Measurements from ENCODE around the gene CAPS. TPM values are rescaled to one million over a fixed set of nuclear protein-coding genes. Genes with fewer than 3 reads are reported as not detected.

CAPS gene
- total RNA-seq, 1 donor from 2014 or later: 7.0 TPM

DNA sequence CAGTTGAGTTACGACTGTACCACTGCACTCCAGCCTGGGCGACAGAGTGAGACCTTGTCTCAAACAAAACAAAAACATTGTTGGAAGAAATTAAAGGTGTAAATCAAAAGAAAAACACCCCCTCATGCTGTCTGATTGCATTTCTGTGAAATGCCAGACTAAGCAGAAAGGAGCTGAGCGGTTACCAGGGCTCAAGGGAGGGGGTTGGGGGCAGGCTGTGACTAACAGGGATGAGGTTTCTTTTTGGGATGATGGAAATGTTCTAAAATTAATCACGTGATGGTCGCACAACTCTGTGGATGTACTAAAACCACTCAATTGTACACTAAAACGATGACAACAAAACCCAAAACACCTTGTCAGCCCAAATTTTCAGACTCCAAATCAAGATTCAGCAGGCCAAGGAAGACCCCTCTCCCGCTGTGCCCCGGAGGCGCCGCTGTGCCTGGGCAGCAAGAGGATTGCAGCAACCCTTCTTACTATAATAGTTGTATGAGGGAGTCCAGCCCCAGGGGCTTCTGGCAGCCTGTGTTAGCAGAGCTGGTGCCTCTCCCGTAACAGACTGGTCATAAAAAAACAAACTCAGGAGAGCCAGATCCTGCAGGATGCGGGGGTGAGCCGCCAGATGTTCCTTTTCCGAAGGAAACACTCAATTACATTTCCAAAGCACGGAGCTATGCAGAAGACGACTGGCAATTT is 20.9 kb downstream of the CAPS start:
- DNase-seq: no peak

DNA sequence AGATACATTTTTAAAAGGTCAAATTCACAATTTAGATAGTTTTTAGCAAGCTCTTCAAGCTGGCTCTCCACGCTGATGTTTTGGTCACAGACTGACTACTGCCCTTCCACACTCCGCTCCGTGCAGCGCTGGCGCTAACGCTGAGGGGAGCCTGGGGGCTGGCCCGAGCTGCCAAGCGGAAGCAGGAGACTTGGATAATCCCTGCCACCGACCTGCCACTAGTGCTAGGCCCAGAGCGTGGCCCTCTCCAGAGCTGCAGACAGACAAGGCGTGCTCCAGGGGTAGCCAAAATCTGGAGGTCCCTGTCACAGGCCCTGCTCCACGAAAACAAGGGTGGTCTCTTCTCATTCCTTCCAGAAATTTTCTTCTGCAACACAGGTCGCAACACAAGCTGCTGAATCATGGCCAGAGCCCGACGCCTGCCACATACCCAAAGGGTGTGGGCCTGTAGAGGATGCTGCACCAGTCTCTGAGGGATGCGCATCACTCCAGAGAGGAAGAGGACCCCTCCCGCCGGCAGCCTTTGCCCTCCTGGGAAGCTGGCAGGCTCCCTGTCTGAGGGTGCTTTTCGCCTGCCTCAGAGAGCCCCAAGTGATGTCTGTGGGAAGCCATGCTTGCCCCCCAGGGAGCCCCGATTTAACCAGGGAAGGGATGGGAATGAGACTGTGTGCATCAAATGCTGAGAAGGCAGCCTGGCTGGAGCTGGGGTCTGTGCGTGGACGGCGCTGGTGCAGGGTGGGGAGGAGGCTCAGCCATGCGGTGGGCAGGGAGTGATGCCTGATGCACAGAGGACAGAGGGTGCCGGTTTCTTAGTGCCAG is 21.6 kb downstream of the CAPS start:
- no peak for DNase-seq

DNA sequence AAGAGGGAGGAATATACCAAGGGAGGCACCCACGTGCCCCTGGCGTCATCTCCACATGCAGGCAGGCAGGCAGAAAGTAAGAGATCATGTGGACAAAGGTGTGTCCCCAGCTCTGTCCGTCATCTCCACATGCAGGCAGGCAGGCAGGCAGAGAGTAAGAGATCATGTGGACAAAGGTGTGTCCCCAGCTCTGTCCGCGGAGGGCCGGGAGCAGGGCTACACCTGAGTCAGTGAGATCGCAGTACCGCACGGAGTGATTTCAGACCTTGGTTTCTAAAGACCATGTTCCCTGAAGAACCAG is 22.2 kb downstream of the CAPS start:
- DNase-seq: no peak

DNA sequence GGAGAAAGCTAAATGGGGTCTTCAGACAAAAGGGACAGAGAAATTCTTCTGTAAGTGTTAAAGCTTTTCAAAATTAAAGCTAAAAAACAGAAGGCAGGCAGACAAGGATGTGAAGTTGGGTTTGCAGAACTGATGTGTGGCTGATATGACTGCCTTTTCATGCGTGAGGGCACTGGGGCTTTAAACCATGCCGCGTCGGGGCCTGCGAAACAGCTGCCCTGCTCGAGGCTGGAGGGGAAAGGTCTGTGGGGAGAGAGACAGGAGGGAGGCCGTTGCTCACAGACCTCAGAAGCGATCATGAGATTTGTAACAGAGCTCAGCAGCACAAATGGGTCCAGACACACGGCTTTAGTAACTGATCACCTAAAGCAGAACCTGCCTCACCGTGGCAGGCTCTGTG is 23.5 kb downstream of the CAPS start:
- no peak for DNase-seq

DNA sequence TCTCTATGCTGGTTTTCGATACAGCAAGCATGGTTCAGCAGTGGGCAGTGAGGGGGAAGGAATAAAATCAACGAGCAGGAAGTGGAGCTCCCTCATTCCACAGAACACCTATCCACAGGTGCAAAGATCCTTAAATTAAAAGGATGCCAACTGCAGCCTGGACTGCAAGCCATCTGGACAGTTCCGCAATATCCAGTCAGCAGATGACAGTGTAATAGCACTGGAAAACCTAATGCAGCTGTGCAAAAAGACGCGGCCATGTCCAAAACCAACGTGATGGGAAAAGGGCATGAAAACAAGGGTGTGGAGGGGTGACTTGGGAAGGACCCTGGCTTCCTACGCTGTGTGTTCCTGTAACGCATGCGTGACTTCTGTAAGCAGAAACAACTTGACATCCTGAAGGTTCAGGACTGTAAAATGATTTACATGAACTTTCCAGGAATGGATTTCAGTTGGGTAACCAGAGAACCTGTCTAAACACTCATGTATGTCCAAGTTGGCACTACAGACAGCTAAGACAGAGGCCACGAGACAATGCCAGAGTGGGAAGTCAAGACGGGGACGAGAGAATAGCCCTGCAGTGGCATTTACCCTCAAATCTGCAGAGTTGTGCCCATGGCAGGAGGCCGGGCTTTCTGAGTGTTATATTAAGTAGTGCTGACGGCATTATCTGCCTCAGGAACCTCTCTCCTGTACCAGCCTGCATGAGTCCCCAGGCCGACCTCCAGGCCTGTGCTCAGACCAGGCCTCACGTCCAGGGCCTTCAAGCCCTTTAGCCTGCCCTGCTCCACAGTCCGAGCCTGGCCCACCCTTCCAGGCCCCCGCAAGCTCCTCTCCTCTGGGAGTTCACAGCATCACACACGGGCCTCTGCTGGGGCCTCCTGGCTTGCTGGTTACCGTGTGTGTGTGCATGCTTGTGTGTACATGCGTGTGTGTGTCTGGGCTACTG is 26.5 kb downstream of the CAPS start:
- DNase-seq: no peak

DNA sequence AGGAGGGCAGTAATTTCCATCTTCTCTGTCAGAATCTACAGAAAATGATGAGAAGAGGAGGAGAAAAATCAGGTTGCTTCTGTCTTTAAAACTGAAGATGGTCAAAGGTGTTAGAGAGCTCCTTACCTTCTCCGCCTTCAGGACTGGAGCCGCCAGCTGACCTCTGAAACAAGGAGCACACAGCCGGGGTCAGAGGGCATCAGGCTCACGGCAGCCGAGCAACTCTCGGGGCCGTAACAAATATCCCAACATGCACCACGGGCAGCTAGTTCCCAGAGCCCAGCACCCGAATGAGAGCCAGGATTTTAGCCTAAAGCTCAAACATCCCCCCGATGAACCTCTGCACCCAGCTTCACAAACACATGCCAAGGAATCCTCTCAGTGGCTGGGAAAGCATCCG is 27.6 kb downstream of the CAPS start:
- no peak for DNase-seq

DNA sequence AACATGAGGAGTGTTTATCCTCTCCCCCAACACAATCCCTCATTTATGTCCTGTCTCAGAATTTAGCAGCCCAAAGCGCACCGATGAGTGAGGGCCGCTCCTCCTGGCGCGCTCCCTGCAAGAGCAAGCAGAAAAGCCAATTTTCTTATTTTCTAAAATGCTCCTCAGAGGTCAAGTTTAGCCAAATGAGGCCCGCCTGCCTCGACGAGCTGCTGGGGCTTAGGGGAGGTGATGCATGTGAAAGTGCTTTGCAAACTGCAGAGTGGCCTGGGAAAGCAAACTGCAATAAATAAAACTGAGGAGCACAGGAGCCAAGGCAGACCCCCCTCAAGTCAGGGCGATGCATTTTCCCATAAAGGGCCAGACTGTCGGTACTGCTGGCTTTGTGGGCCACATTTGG is 29.0 kb downstream of the CAPS start:
- no peak for DNase-seq

DNA sequence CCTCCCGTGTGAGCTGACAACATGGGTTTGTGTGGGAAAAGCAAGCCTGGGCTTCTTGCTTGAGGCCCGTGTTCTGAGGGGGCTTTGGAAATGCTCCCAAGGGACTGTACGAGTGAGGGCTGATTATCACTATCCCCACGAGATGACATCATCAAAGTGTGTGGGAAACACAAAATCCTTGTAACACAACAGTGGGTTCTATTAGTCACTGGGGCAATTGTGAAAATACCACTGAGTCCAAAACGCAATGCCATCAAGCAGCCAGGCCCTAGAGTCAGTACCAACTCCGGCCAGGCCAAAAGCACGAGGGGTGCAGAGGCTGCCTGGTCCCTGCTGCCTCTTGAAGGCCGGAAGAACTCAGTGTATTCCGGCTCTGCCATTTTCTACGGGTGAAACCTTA is 29.6 kb downstream of the CAPS start:
- DNase-seq: no peak

DNA sequence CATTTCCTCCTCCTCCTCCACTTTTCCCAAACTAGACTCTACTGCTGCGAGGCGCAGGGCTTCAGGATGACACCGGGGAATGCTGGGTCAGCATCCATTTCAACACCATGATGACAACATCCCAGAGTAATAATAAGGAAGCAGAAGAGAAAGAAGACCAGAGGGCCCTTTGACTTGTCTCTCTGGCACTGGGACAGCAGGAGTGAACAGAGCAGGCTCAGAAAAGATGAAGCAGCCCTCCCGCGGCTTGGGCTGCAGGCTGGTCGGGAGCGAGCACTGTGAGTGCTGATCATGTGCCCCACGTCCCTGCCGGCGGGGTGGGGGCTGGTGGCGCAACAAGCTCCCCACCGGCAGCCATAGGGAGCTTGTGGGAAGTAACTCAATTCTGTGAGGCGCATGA is 33.4 kb downstream of the CAPS start:
- peak; percentile 64 for DNase-seq

DNA sequence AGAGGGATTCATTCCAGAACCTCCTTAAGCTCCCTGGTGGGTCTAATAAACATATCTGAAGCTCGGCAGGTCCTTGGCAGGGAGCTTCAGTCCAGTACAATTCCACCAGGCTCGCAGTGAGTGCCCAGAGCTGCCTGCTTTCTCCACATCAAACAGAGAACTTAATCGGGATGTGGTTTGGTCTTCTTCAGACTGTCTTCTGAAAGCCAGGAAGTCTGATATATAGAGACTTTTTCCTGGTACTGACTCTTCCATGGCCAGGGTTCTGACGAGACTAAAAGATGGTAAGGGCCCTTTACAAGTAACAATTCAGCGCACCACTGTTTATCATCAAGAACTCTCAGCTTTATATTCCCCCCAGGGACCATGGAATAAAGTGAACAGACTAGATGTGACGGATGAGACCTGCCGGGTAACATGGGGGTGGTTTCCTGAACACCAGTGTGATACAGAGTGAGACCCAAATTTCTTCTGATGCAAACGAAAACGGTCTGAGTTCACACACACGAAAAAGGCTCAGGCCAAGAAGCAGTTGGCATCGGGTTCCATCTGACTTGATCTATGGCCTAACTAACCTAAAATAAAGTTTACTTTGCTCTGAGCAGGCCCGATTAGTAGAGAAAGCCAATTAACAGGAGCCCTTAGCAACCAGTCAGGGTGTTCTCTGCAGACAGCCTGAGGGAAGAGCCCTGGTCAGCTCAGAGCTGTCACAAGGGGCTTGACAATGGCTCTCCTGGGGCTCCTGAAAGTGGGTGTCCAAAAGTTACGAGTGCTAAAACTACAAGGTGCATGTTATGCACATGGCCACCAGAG is 34.9 kb downstream of the CAPS start:
- DNase-seq: no peak

DNA sequence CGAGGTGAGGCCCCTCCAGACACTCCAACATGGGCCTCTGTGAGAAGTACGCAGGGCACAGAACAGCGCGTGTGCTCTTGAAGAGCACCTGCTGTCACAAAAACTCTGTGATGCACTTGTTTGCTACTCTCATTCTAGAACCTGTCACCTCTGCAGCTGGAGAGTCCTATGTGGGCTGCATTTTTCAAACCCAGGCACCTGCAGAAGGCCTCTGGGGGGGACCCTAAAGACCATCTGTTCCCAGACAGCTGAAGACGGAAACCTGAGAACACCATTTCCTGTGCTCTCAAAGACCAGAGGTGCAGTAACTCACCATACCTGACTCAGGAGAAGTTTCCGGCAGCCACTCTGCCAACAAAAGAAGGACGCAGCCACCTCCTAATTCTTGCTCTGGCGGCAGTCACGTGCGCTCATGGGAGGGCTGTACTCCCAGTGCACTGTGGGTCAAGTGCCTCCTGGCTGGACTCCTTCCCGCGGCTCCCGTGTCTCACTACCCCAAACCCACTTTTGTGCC is 35.8 kb downstream of the CAPS start:
- DNase-seq: no peak

DNA sequence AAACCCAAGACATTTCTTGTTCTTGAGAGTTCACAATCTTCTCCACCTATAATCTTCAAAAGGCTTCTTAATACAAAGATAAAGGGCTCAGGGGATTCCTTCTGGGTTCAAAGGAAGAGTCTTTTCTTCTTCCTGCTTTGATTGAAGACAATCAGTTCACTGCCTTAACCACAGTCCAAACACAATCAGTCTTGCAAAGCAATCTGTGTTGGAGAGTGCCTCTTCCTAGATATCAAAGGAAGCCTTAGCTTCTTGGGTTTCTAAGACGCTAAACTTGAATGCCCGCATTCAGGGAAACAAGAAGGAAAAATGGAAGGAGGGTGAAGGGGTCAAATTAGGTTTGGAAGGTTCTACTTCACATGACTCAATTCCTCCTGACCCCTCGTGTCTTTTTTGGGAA is 36.7 kb downstream of the CAPS start:
- no peak for DNase-seq

DNA sequence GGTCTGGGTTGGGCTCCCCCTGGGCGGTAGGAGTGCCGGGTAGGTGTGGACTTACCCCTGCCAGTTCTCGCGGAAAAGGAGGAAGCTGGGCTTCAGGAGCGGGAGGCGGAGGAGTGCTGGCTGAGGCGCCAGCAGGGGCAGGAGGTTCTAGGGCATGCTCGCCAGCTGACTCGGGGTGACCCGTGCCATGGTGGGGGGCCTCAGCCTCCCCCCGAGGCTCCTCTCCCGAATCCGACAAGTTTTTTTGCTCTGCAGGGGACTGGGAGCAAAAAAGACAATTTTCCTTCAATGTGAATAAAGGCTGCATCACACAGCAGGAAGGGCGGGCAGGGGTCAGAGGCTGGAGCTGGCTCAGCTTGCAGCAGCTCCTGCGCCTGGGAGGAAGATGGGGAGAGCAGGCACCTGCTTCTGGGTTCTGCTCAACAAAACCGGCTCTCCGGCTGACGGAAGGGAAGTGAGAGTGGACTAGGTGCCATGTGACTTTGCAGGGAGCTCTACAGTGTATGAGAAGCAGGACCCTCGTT is 37.3 kb downstream of the CAPS start:
- DNase-seq: no peak

DNA sequence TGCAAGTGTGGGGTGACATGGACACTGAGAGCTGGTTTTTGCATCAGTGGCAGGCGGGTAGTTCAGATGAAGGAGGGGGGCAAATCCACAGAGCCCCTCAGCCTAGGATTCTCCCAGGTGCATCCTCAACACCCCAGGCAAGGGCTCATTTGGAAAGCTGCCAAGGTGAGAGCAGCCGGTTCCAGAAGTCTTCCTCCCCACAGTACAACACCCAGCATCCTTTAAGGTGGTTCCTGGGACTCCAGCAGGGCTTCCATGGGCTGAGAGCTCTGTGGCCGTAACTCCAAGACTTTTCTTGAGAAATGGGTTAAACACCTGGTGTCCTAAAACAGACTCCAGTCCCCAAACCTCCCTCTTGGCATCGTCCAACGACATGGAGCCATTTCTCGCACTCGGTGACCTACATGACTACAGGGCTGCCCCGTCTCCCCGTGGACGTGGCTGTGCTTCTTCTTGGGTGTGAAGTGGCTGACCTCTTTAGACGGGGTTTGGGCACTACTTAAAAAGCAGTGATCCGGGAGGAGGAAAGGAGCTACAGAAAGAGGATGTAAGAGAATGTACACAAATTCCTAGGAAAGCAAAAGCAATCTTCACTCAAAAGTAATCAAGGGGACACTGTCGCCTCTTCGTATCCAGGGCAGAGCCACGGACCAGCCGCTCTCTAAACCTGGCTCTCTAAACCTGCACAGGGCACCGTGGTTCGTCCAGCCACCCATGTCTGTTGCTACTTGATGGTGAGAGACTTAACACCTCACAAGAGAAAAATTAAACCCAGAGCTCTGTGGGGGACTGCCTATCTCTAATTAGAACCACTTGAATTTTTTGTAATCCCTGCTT is 38.4 kb downstream of the CAPS start:
- DNase-seq: no peak

DNA sequence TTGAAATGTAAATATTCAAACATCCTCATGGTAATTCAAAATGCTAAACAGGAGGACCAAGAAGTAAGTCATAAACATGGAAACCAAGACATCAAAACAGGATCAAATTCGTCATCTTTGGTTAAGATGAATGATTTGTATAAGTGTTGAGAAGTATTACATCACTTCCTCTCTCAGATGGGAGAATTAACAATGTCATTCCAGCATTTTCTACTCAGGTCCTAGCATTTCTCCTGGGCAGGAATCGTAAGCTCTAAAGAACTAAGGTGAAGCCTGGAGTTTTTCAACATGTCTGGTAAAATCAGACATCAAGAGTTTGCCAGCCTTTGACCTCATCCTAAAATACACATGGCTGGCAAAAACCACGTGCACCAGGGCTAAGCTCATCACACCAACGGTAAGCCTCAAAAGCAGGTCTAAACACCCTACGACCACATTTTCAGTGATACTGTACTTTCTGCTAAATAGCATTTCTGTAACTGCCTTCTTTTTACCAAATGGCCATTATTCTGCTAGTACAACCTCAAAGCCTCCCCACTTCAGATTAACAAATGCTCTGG is 39.1 kb downstream of the CAPS start:
- DNase-seq: no peak

DNA sequence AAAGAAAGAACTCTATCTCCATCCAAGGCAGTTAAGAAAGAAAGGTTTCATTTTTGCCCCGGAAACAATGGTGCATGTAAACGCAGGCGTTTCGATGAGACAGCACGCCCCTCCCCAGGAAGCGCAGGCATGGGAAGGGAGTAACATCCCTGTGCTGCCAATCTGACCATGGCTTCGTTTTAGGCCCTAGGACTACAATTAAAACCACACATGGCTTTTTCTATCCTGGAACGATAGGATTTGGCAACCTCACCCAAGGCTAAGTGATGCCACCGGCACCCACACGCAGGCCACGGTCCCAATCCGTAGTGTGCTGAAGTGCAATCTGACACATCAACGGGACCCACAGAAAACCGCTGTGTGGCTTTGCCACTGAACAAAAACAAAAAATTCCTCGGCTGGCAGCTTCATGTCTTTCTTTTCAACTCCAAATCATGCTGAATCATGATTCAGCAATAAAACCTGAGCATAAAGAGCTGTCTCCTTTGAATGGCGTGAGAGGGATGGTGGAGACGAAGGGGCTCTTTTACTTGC is 39.7 kb downstream of the CAPS start:
- no peak for DNase-seq

DNA sequence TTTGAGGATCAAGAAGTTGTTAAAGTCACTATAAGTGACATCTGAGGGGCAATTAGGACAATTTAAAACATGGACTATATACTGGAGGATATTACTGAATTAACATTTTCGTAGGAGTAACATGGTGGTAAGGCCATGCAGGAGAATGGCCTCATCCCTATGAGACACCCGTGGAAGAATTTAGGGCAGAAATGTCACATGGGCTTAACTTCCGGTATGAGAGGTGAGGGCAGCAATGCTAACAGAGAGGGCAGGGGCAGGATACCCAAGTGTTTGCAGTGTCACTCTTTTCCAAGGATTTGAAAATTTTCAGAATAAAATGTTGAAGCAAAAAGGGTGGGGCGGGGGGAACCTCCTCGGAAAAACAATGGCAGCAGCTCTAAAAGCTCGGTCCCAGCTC is 40.2 kb downstream of the CAPS start:
- DNase-seq: no peak

DNA sequence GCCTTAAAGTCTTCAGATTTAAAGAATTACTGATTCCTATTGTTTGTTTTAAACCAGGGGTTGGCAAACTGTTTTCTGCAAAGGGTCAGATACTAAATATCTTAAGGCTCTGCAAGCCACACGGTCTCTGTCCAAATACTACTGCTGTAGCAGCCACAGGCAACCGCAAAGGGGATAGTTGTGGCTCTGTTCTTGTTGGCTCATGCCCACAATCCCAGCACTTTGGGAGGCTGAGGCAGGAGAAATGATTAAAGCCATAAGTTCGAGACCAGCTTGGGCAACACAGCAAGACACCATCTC is 41.5 kb downstream of the CAPS start:
- no peak for DNase-seq

DNA sequence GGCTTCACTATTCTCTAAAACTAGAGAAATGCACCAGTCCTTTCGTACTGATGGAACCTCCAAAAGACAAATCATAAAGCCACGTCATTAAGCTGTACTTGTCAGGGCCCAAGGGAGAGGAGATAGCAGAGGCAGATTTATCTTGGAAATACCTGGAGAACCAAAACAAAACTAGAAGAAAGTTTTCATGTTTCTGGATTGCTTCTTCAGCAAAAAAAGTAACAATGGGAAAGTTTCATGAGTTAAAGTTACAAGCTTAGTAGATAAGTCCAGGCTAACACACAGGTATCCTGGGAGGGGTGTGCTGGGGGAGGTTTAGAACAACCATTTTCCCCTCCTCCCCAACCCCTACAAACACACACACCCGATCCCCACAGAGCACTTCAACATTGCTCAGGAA is 42.3 kb downstream of the CAPS start:
- DNase-seq: no peak

DNA sequence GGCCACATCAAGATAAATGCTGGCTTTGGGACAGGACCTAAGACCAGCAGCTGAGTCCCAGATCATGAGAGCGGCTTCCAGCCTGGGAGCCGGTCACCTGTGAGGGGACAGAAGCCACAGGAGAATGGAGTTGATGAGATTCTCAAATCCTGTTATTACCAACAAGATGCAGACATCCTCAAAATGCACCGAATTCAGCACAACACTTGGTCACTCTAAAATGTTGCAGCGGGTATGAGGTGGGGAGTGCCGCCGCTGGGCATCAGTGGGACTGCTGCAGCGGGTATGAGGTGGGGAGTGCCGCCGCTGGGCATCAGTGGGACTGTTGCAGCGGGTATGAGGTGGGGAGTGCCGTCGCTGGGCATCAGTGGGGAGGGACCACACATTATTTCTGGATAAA is 42.7 kb downstream of the CAPS start:
- no peak for DNase-seq
